Kidney capillary endothelial cell (primary cell): ENCODE data around the gene LRBA.

Experiments
- DNase-seq: peaks from one replicate; pipeline ENCODE4 v3.0.0-alpha.2; 2018; ENCODE audit warnings: low spot score

Gene LRBA

DNA sequence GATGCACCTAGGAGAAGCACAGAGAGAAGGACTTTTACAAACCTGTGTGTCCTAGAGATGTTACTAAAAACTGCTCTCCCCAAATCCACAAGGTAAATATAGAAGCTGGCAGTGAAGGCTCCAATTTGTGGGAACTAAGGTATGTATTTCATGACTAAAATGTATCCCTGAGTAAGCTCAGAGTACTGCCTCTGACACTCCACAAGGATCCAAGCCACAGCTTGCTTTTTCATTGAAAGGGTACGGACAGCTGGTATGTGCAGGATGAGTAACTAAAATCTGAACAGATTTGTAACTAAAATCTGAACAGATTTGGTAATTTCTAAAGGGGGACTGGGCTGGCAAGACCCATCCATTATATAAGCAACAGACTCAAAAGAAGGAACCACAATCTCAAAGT lies 749.3 kb downstream of the LRBA start:
- DNase-seq = no peak

DNA sequence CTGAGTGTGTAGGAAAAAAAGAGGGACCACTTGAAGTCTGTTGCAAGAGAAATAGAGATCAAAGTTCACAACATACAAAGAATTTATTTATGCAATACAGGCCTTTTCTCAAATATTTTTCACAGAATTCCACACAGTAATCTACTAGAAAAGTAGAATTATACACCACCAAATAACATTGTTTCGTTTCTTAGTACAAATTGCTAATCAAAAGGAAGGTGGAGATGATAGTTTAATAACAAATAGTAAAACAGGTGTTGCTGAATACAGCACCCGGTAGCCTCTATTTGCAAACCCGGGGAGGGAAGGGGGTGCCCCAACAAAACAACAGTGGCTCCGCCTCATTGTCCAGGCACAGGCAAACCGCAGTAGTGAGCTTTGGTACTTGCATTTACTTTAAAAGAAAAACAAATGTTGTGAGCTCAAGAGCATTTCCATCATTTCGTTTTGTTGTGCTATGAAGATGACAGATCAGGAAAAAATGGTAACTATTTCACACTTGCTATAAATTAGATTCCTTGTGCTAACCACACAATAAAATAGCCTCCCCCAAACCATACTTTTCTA lies 750.4 kb downstream of the LRBA start:
- DNase-seq = no peak

DNA sequence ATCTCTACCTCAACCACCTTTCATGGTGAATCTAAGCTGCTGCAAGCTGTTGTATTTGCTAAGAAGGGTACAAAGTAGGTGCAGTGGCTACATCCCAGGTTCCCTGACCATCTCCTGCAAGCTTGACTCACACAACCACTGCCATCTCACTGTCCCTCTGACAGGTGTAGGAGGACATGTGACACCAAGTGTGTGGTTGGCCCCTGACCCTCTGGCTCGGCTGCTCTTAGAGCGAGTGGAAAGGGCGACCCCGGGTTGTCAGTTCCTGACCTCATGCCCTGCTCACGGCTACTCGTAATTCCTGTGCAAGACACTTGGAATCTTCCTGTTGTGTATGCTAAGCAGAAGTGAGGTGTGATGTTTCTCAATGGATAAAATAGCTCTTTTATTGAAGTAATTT lies 752.5 kb downstream of the LRBA start:
- no peak for DNase-seq

DNA sequence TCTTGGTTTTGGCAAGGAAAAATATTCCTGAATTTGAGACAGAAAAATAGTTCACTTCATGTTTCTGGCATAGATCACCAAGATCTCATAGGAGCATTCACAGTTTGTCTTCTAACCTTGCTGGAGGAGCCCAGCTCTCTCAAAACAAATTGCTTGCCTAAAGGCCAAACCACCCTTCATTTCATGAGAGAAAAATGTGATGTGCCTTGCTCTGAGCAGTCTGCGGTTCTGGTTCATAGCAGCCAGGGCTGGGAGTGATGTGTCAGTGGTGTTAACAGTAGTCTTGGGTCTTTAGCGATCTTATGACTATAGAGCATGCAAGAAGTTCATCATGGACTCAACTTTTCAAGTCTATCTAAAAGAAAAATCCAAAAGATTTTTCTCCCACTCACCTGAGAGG lies 753.5 kb downstream of the LRBA start:
- DNase-seq = no peak

DNA sequence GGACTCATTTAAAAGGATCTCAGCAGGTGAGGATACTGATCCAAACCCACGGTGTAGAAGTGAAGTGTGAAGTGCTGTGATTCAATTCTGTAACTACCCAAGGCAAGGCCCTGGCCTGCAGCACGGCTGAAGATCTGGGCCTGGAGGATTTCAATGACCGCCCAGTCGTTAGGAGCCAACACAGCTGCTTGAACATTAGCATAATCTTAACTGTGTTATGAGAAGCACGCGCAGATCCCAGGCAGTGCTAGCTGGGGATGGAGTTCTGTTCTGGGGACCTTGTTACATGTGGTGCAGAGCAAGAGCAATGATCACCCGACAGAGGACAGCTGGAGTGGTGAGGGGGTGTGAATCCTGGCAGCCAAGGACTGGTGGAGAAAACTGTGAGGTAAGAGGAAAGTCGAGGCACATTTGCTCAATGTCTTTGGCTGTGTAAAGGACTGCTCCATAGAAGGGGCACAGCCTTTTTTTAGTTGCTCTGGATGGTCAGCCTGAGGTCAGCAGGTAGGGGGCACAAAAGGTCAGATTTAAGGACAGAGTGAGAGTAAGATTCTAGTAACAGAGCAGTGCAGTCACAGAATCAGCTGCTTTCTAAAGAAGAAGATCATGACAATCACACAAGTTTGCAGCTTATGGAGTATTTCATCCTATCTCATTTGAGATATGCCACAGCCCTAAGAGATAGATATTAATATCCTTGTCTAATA lies 755.1 kb downstream of the LRBA start:
- DNase-seq = no peak

GRCh38 chr4:150258569-150258968 lies 756.5 kb downstream of the LRBA start:
- DNase-seq = no peak

GRCh38 chr4:150256841-150257730 lies 758.0 kb downstream of the LRBA start:
- DNase-seq = no peak

DNA sequence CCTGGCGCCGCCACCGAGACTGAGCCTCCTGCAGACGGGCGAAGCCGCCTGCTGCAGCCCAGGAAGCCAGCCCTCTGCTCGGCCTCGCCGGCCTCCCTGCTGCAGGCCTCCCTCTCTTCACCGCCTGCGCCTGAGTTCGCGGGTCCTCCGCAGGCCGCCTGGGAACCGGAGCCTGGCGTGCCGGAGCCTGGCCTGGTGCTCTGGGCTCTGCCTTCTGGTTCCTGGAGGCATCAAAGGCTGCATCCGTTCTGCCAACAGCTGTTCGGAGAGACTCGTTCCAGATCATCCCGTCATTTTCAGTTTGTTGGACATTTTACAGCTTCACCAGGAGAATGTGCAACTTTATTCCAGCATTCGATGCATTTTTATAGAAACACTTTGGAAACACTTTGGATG lies 758.9 kb downstream of the LRBA start:
- no peak for DNase-seq

DNA sequence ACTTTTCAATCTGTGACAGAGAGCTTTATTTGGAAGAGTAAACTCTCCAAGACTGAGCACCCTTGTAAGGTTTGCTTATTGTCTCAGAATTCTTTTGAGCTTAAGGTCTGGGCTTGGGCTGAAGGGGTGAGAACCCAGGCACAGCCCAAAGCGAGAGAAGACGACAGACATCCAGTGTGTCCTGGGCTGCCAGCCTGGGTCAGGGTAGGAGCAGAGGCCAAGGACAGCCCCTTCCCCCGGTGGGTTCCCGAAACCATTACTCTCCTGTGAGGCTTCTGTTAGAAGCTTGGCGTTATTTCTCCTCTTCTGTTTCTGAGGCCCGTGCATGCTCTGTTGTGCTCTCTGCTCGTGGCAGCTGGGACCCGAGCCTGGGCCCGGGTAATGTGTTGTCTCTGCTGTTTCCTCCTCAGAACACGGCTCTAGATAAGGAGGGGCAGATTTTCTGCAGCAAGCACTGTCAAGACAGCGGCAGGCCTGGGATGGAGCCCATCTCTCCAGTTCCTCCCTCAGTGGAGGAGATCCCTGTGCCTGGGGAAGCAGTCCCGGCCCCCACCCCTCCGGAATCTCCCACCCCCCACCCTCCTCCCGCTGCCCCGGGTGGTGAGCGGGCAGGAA lies 759.4 kb downstream of the LRBA start:
- no peak for DNase-seq

- DNase-seq = no peak
These were observed 761.0 kb downstream of the LRBA start for GRCh38 chr4:150253965-150254630.

- no peak for DNase-seq
These were observed 761.7 kb downstream of the LRBA start for GRCh38 chr4:150253416-150253815.

DNA sequence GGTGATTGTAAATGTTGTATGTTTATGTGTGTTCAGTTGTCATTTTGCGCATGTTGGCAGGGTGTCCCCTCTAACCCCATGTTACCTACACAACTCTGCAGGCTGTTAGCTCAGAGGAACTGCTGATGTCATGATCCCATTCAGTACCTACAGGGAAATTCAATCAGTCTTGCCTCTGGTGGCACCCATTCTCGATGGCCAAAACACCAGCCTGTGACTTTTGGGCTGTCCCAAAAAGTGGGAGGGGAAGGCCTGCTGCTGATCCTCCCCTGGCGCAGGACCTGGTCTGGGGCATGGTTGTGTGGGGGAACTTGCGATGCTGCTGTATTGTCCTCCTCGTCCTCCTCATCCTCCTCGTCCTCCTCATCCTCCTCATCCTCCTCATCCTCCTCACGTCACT lies 762.3 kb downstream of the LRBA start:
- no peak for DNase-seq

DNA sequence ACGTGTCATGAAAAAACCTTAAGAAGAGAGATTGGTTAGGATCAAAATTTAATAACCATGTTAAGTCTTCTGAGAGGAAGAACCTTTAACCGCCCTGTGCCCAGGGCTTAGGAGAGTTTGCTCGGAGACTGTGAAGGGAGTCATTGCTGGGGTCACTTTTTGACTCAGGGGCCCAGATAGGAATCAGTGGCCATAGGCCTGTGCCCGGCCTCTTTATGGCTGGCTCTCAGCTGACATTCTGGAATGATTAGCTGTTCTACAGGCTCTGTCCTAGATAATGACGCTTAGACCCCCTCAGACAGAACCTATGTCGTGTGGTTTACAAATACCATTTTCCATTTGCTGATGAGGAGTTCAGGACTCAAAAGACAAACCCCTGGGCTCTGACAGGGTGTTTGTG lies 762.8 kb downstream of the LRBA start:
- no peak for DNase-seq

DNA sequence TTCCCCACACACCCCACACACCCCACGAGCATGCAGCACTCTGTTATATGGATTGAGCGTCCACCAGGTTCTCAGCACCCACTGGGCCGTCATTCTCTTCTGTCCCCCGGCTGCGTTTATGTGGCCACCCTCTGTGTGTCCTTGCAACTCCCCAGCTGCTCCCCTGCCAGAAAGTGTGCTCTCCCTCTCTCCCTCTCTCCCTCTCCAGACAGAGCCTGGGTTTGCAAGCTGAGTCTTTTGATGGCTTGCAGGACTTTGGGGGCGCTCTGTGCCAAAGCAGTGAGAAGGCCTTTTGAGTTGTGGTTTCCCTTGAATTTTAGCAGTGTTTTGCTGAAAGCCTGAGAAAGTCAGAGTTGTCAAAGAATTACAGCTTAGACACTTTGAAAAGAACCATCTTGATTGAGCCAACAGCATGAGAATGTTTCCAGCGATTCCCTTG lies 763.3 kb downstream of the LRBA start:
- no peak for DNase-seq

- DNase-seq = no peak
These were observed 764.0 kb downstream of the LRBA start for GRCh38 chr4:150250998-150251651.

DNA sequence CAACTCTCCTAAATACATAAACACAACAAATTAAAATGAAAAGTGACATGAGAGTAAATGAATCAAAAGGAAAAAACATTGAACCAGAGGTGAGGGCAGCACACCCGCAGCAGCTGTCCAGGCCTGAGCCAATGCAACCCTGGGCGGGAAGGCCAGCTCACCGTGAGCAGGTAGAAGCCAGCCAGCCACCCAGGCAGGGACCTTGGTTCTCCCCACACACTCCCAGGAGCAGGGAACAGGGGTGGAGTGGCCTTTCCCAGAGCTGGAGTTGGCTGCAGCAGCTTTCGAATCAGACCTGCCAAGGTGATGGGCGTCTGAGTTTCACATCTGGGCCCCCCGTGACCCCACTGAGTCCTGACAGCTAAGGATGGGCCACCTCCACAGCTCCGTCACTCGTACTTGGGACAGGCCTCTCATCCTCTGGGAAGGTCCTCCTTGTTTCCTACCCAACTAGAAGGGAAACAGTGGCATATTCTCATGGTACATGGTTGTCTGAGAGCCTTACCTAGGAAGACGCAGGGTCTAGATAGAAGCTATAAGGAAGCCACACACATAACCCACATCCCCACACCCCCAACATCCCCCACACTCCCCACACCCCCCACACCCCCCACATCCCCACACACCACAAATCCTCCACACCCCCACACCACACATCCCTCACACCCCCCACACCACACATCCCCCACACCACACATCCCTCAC lies 764.6 kb downstream of the LRBA start:
- no peak for DNase-seq

GRCh38 chr4:150248181-150248580 lies 766.9 kb downstream of the LRBA start:
- no peak for DNase-seq

DNA sequence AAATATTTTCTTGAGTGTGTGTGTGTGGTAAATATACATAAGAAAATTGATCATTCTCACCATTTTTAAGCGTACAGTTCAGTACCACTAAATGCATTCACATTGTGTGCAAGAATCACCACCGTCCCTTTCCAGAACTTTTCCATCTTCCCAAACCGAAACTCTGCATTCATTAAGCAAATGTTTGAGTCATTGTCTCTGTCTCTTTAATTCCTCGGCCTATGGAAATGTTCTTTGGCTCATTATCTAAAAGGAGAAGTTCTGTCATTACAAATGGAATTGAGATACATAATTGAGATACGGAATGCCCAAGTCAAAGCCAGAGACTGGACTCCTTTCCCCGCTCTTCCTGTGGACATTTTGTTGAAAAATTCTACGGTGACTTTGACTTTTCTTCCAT lies 767.9 kb downstream of the LRBA start:
- DNase-seq = no peak

DNA sequence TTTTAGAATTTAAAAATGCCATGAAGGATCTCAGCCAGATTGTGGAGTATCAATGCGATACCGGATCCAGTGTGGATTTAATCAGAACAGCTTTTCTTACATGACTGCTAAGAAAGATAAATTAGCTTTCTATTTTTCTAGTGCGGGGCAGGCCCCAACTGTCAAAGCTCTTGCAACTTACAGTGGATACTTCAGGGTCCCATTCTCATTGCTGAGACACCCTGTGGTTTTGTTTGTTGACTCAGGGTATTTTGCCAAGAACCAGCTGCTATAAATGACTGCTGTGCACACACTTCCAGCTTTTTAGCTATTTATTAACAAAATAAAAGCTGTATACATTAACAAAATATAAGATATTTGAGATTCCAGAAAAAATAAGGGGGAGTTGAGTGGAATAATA lies 770.5 kb downstream of the LRBA start:
- DNase-seq = no peak

- DNase-seq = no peak
These were observed 771.2 kb downstream of the LRBA start for GRCh38 chr4:150243932-150244331.
